WTC11 (cell line): Measurements from ENCODE around the gene GPR161. TPM values are rescaled to one million over a fixed set of nuclear protein-coding genes. Genes with fewer than 3 reads are reported as not detected.

Experiments used
- ATF1 ChIP-seq: sonication (generic); formaldehyde crosslinking; IDR thresholded peaks from 2 replicates; pipeline ENCODE4 v1.8.1; 2023; ENCODE audit warnings: mild to moderate bottlenecking, moderate library complexity, missing genetic modification reagents
- CBFB ChIP-seq: sonication (generic); formaldehyde crosslinking; IDR thresholded peaks from 2 replicates; pipeline ENCODE4 v1.8.1; 2022; ENCODE audit warnings: mild to moderate bottlenecking, low read depth, missing genetic modification reagents
- CREB1 ChIP-seq: sonication (generic); formaldehyde crosslinking; IDR thresholded peaks from 2 replicates; pipeline ENCODE4 v1.8.0; 2023; ENCODE audit warnings: mild to moderate bottlenecking, missing genetic modification reagents
- ESRRA ChIP-seq: sonication (generic); formaldehyde crosslinking; IDR thresholded peaks from 2 replicates; pipeline ENCODE4 v1.8.1; 2022; ENCODE audit warnings: mild to moderate bottlenecking, missing genetic modification reagents, borderline replicate concordance
- GTF2I ChIP-seq: fragments of 250-450 bp; sonication (Bioruptor Pico); conservative IDR thresholded peaks from 2 replicates; pipeline ENCODE4 v1.4.0; 2021; ENCODE audit warnings: mild to moderate bottlenecking
- IRF2 ChIP-seq: sonication (generic); formaldehyde crosslinking; IDR thresholded peaks from 2 replicates; pipeline ENCODE4 v1.8.0; 2022; ENCODE audit warnings: low read depth, missing genetic modification reagents, borderline replicate concordance
- JUN ChIP-seq: sonication (generic); formaldehyde crosslinking; IDR thresholded peaks from 2 replicates; pipeline ENCODE4 v1.8.0; 2023; ENCODE audit warnings: mild to moderate bottlenecking, missing genetic modification reagents
- MYBL2 ChIP-seq: sonication (generic); formaldehyde crosslinking; IDR thresholded peaks from 2 replicates; pipeline ENCODE4 v1.8.1; 2023; ENCODE audit warnings: mild to moderate bottlenecking, moderate library complexity, missing genetic modification reagents
- NFATC4 ChIP-seq: fragments of 250-450 bp; sonication (Bioruptor Pico); IDR thresholded peaks from 2 replicates; pipeline ENCODE4 v1.9.0; 2021; ENCODE audit warnings: mild to moderate bottlenecking
- NFYB ChIP-seq: sonication (generic); formaldehyde crosslinking; conservative IDR thresholded peaks from 2 replicates; pipeline ENCODE4 v1.8.0; 2022; ENCODE audit warnings: low read depth, missing genetic modification reagents
- RORB ChIP-seq: fragments of 250-450 bp; sonication (Bioruptor Pico); IDR thresholded peaks from 2 replicates; pipeline ENCODE4 v1.9.0; 2021; ENCODE audit warnings: mild to moderate bottlenecking
- ZBTB21 ChIP-seq: sonication (generic); formaldehyde crosslinking; IDR thresholded peaks from 2 replicates; pipeline ENCODE4 v1.8.1; 2023; ENCODE audit warnings: mild to moderate bottlenecking, missing genetic modification reagents, borderline replicate concordance
- ZNF317 ChIP-seq: sonication (generic); formaldehyde crosslinking; IDR thresholded peaks from 2 replicates; pipeline ENCODE4 v1.8.1; 2023; ENCODE audit warnings: low read depth, mild to moderate bottlenecking, moderate library complexity, missing genetic modification reagents, borderline replicate concordance
- ZNF423 ChIP-seq: fragments of 250-450 bp; sonication (Bioruptor Pico); IDR thresholded peaks from 2 replicates; pipeline ENCODE4 v2.1.2; 2022; ENCODE audit warnings: mild to moderate bottlenecking, moderate library complexity
- total RNA-seq: library from RNA; stranded (reverse); gene quantifications from 3 replicates; pipeline ENCODE4 v1.2.3, GENCODE V29; 2021
- TF ChIP-seq, protein P1 (sequence below): sonication (generic); formaldehyde crosslinking; IDR thresholded peaks from 2 replicates; pipeline ENCODE4 v1.8.0; 2023; ENCODE audit warnings: missing genetic modification reagents, mild to moderate bottlenecking, borderline replicate concordance
- TF ChIP-seq, protein P2 (sequence below): sonication (generic); formaldehyde crosslinking; IDR thresholded peaks from 2 replicates; pipeline ENCODE4 v1.8.1; 2023; ENCODE audit warnings: mild to moderate bottlenecking, missing genetic modification reagents
- TF ChIP-seq, protein P3 (sequence below): sonication (generic); formaldehyde crosslinking; IDR thresholded peaks from 2 replicates; pipeline ENCODE4 v1.8.1; 2022; ENCODE audit warnings: mild to moderate bottlenecking, moderate library complexity, missing genetic modification reagents
- TF ChIP-seq, protein P4 (sequence below): fragments of 250-450 bp; sonication (Bioruptor Pico); IDR thresholded peaks from 2 replicates; pipeline ENCODE4 v1.9.0; 2021; ENCODE audit warnings: mild to moderate bottlenecking
- TF ChIP-seq, protein P5 (sequence below): fragments of 250-450 bp; sonication (Bioruptor Pico); IDR thresholded peaks from 2 replicates; pipeline ENCODE4 v1.9.0; 2021; ENCODE audit warnings: mild to moderate bottlenecking, borderline replicate concordance
- TF ChIP-seq, protein P6 (sequence below): sonication (generic); formaldehyde crosslinking; IDR thresholded peaks from 2 replicates; pipeline ENCODE4 v1.8.1; 2022; ENCODE audit warnings: mild to moderate bottlenecking, missing genetic modification reagents, moderate library complexity, borderline replicate concordance
- TF ChIP-seq, protein P7 (sequence below): sonication (generic); formaldehyde crosslinking; IDR thresholded peaks from 2 replicates; pipeline ENCODE4 v1.8.1; 2023; ENCODE audit warnings: mild to moderate bottlenecking, missing genetic modification reagents, moderate library complexity

GPR161 gene
- total RNA-seq, 1 experiment from 2014 or later, result 11.6 TPM

DNA sequence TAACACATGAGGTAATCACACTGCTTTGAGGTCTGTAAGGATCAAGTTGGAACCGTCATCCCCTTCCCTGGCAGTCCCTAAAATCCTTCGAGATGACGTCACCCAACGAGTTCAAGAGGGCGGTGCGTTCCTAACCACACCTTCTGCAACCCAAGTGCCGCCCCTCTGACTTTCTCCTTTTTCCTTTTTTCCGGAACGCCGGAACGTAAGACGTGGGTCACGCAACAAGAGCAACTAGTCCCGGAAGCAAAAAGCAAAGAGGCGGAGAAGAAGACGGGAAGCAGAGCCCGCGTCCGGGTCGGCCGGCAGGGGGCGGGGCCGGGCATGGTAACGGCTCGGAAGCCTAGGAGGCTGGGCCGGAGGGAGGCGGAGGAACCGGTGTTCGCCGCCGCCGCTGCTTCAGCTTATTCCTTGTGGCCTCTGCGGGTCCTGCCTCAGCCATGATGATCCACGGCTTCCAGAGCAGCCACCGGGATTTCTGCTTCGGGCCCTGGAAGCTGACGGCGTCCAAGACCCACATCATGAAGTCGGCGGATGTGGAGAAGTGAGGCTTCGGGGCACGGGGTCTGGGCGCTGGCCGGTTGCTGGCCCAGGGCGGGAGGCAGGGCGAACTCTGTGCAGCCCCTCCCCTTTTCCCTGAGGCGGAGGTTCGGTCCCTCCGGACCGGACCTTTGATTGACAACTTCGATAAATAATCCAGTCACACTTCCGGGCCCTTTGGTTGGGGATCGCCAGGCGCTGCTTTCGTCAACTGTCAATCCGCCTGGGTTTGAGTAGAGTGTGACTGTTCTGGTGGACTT, 42.1 kb upstream of the GPR161 start, which contains the start of gene TIPRL (continued):
- TF ChIP-seq, protein P1, sequence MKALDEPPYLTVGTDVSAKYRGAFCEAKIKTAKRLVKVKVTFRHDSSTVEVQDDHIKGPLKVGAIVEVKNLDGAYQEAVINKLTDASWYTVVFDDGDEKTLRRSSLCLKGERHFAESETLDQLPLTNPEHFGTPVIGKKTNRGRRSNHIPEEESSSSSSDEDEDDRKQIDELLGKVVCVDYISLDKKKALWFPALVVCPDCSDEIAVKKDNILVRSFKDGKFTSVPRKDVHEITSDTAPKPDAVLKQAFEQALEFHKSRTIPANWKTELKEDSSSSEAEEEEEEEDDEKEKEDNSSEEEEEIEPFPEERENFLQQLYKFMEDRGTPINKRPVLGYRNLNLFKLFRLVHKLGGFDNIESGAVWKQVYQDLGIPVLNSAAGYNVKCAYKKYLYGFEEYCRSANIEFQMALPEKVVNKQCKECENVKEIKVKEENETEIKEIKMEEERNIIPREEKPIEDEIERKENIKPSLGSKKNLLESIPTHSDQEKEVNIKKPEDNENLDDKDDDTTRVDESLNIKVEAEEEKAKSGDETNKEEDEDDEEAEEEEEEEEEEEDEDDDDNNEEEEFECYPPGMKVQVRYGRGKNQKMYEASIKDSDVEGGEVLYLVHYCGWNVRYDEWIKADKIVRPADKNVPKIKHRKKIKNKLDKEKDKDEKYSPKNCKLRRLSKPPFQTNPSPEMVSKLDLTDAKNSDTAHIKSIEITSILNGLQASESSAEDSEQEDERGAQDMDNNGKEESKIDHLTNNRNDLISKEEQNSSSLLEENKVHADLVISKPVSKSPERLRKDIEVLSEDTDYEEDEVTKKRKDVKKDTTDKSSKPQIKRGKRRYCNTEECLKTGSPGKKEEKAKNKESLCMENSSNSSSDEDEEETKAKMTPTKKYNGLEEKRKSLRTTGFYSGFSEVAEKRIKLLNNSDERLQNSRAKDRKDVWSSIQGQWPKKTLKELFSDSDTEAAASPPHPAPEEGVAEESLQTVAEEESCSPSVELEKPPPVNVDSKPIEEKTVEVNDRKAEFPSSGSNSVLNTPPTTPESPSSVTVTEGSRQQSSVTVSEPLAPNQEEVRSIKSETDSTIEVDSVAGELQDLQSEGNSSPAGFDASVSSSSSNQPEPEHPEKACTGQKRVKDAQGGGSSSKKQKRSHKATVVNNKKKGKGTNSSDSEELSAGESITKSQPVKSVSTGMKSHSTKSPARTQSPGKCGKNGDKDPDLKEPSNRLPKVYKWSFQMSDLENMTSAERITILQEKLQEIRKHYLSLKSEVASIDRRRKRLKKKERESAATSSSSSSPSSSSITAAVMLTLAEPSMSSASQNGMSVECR, result peak; percentile 70
- TF ChIP-seq CBFB (CRISPR knock-in tag) (no peak), ATF1 (CRISPR knock-in tag) (no peak), NFYB (no peak), ESRRA (CRISPR knock-in tag) (no peak), JUN (CRISPR knock-in tag) (no peak), ZNF423 (CRISPR knock-in tag) (no peak), IRF2 (CRISPR knock-in tag) (no peak), RORB (no peak), ZNF317 (CRISPR knock-in tag) (no peak), CREB1 (CRISPR knock-in tag) (no peak), MYBL2 (CRISPR knock-in tag) (no peak; the same call in 1 of the 2 replicates), GTF2I (CRISPR knock-in tag) (no peak), NFATC4 (CRISPR knock-in tag) (no peak), ZBTB21 (no peak; the same call in 1 of the 2 replicates)
- TF ChIP-seq, protein P2, sequence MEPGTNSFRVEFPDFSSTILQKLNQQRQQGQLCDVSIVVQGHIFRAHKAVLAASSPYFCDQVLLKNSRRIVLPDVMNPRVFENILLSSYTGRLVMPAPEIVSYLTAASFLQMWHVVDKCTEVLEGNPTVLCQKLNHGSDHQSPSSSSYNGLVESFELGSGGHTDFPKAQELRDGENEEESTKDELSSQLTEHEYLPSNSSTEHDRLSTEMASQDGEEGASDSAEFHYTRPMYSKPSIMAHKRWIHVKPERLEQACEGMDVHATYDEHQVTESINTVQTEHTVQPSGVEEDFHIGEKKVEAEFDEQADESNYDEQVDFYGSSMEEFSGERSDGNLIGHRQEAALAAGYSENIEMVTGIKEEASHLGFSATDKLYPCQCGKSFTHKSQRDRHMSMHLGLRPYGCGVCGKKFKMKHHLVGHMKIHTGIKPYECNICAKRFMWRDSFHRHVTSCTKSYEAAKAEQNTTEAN (CRISPR knock-in tag), result no peak
- TF ChIP-seq, protein P3, sequence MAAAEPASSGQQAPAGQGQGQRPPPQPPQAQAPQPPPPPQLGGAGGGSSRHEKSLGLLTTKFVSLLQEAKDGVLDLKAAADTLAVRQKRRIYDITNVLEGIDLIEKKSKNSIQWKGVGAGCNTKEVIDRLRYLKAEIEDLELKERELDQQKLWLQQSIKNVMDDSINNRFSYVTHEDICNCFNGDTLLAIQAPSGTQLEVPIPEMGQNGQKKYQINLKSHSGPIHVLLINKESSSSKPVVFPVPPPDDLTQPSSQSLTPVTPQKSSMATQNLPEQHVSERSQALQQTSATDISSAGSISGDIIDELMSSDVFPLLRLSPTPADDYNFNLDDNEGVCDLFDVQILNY (CRISPR knock-in tag), result no peak; the same call in 1 of the 2 replicates
- TF ChIP-seq, protein P4, sequence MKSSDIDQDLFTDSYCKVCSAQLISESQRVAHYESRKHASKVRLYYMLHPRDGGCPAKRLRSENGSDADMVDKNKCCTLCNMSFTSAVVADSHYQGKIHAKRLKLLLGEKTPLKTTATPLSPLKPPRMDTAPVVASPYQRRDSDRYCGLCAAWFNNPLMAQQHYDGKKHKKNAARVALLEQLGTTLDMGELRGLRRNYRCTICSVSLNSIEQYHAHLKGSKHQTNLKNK (CRISPR knock-in tag), result no peak
- TF ChIP-seq, protein P5, sequence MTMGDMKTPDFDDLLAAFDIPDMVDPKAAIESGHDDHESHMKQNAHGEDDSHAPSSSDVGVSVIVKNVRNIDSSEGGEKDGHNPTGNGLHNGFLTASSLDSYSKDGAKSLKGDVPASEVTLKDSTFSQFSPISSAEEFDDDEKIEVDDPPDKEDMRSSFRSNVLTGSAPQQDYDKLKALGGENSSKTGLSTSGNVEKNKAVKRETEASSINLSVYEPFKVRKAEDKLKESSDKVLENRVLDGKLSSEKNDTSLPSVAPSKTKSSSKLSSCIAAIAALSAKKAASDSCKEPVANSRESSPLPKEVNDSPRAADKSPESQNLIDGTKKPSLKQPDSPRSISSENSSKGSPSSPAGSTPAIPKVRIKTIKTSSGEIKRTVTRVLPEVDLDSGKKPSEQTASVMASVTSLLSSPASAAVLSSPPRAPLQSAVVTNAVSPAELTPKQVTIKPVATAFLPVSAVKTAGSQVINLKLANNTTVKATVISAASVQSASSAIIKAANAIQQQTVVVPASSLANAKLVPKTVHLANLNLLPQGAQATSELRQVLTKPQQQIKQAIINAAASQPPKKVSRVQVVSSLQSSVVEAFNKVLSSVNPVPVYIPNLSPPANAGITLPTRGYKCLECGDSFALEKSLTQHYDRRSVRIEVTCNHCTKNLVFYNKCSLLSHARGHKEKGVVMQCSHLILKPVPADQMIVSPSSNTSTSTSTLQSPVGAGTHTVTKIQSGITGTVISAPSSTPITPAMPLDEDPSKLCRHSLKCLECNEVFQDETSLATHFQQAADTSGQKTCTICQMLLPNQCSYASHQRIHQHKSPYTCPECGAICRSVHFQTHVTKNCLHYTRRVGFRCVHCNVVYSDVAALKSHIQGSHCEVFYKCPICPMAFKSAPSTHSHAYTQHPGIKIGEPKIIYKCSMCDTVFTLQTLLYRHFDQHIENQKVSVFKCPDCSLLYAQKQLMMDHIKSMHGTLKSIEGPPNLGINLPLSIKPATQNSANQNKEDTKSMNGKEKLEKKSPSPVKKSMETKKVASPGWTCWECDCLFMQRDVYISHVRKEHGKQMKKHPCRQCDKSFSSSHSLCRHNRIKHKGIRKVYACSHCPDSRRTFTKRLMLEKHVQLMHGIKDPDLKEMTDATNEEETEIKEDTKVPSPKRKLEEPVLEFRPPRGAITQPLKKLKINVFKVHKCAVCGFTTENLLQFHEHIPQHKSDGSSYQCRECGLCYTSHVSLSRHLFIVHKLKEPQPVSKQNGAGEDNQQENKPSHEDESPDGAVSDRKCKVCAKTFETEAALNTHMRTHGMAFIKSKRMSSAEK (CRISPR knock-in tag), result no peak
- TF ChIP-seq, protein P6, sequence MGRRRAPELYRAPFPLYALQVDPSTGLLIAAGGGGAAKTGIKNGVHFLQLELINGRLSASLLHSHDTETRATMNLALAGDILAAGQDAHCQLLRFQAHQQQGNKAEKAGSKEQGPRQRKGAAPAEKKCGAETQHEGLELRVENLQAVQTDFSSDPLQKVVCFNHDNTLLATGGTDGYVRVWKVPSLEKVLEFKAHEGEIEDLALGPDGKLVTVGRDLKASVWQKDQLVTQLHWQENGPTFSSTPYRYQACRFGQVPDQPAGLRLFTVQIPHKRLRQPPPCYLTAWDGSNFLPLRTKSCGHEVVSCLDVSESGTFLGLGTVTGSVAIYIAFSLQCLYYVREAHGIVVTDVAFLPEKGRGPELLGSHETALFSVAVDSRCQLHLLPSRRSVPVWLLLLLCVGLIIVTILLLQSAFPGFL (CRISPR knock-in tag), result no peak
- TF ChIP-seq, protein P7, sequence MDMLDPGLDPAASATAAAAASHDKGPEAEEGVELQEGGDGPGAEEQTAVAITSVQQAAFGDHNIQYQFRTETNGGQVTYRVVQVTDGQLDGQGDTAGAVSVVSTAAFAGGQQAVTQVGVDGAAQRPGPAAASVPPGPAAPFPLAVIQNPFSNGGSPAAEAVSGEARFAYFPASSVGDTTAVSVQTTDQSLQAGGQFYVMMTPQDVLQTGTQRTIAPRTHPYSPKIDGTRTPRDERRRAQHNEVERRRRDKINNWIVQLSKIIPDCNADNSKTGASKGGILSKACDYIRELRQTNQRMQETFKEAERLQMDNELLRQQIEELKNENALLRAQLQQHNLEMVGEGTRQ (CRISPR knock-in tag), result no peak
